Type B pancreatic cell (in vitro differentiated cells): ENCODE data around the gene NELFE. TPM values are rescaled to one million over a fixed set of nuclear protein-coding genes. Genes with fewer than 3 reads are reported as not detected.
A peak's percentile ranks its signal among the peaks of the same experiment; 100 is the strongest.

Source experiments
- DNase-seq: peaks from one replicate; pipeline ENCODE4 v3.0.0; 2021; ENCODE audit warnings: mixed read lengths; ENCODE audit not compliant: unreplicated experiment; ENCODE audit errors: extremely low spot score
- H3K27ac Mint-ChIP-seq: 2 replicates; pipeline ENCODE4 v1.8.0; 2021; ENCODE audit warnings: mild to moderate bottlenecking, mixed read lengths
- H3K27me3 Mint-ChIP-seq: 2 replicates; pipeline ENCODE4 v1.8.0; 2021; ENCODE audit warnings: mixed read lengths
- H3K36me3 Mint-ChIP-seq: 2 replicates; pipeline ENCODE4 v1.8.0; 2021; ENCODE audit warnings: mixed read lengths
- H3K4me1 Mint-ChIP-seq: one replicate; pipeline ENCODE4 v1.8.0; 2021; ENCODE audit warnings: mixed read lengths; ENCODE audit not compliant: unreplicated experiment
- H3K4me3 Mint-ChIP-seq: 2 replicates; pipeline ENCODE4 v1.8.0; 2021; ENCODE audit warnings: mild to moderate bottlenecking, mixed read lengths
- H3K9me3 Mint-ChIP-seq: 2 replicates; pipeline ENCODE4 v1.8.0; 2021; ENCODE audit warnings: mixed read lengths
- total RNA-seq: library from RNA; stranded (reverse); gene quantifications from 2 replicates; pipeline ENCODE4 v1.2.1, GENCODE V29; 2021; ENCODE audit warnings: low replicate concordance
- TF ChIP-seq, protein P1 (sequence below): fragments of 200-600 bp; sonication (generic); conservative IDR thresholded peaks from 2 replicates; pipeline ENCODE4 v1.5.0; 2021; ENCODE audit warnings: antibody characterized with exemption, mild to moderate bottlenecking

Gene NELFE
- total RNA-seq, 1 donor from 2014 or later = 73.0 TPM

DNA sequence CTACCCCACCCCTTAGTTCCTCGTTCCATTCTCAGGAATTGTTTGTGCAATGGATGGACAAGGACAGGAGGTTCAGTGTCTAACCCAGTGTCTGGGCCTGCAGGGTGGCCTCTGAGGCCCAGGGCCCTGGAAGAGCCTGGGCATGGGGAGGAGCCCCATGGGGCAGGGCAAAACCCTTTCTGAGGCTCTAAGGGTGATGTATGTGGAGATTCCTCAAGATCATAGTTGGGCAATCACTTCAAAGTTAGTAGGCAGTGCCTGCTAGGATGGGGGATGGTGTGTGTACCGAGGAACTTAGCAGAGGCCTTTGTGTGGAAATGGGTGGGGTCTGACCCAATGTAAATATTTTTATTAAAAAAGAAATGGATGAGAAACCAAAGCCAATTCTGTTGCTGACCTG lies 38.0 kb downstream of the NELFE start:
- Mint-ChIP-seq H3K27ac (peak overlapping the region; percentile 50), H3K4me1 (peaks cover 4% of the 10 kb centered on the region), H3K36me3 (no peaks in the 10 kb centered on the region), H3K27me3 (no peaks in the 10 kb centered on the region), H3K9me3 (peaks cover 3% of the 10 kb centered on the region), H3K4me3 (no peak overlapping the region)
- TF ChIP-seq, protein P1, sequence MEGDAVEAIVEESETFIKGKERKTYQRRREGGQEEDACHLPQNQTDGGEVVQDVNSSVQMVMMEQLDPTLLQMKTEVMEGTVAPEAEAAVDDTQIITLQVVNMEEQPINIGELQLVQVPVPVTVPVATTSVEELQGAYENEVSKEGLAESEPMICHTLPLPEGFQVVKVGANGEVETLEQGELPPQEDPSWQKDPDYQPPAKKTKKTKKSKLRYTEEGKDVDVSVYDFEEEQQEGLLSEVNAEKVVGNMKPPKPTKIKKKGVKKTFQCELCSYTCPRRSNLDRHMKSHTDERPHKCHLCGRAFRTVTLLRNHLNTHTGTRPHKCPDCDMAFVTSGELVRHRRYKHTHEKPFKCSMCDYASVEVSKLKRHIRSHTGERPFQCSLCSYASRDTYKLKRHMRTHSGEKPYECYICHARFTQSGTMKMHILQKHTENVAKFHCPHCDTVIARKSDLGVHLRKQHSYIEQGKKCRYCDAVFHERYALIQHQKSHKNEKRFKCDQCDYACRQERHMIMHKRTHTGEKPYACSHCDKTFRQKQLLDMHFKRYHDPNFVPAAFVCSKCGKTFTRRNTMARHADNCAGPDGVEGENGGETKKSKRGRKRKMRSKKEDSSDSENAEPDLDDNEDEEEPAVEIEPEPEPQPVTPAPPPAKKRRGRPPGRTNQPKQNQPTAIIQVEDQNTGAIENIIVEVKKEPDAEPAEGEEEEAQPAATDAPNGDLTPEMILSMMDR = no peak
- no peak for DNase-seq

DNA sequence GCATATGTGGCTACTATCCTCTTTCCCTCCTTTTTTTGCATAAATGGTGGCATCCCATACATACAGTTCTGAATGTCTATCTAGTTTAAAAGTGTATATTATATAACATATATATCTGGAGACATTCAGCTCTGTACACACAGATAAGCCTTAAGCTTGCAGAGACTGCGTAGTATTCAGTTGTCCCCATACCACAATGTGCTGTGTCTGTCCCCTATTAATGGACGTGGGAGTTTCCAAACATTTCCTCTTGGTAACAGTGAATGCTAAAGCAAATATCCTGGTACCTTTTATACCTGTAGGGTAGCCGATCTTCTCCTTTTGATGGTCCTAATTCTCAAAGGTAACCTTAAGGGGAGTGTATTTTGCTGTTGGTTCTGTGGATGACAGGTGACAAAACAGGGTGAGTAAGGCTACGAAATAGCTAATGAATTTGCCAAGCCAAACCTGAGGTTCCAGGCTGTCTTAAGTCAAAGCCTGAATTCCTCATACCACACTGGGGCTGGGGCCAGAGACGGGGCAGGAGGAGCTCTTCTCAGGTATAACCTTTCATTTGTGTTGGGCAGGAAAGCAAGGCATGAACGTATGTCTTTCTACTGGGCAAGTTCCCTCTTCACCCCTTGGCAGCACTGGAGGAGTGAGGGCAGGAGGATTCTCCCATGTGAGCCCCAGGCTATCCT lies 39.0 kb downstream of the NELFE start:
- Mint-ChIP-seq H3K27ac (peak overlapping the region; percentile 91), H3K4me3 (peak overlapping the region; percentile 40), H3K27me3 (no peaks in the 10 kb centered on the region), H3K9me3 (peaks cover 10% of the 10 kb centered on the region), H3K4me1 (peaks cover 4% of the 10 kb centered on the region), H3K36me3 (no peaks in the 10 kb centered on the region)
- DNase-seq = no peak
- TF ChIP-seq, protein P1 = no peak

DNA sequence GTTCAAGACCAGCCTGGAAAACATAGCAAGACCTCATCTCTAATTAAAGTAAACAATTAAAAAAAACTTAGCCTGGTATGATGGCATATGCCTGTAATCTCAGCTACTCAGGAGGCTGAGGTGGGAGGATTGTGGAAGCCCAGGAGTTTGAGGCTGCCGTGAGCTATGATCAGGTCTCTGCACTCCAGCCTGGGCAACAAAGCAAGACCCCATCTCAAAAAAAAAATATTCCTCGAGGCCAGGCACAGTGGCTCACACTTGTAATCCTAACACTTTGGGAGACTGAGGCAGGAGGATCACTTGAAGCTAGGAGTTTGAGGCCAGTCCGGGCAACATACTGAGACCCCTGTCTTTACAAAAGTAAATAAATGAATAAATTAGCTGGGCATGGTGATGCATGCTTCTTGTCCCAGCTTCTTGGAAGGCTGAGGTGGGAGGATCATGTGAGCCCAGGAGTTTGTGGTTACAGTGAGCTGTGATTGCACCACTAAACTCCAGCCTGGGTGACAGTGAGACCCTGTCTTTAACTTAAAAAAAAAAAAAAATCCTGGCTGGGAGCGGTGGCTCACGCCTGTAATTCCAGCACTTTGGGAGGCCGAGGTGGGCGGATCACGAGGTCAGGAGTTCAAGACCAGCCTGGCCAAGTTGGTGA lies 40.6 kb downstream of the NELFE start:
- no peaks in the 10 kb centered on the region for H3K27me3 Mint-ChIP-seq
- no peak overlapping the region for H3K27ac Mint-ChIP-seq
- DNase-seq = no peak
- peaks cover 4% of the 10 kb centered on the region for H3K4me1 Mint-ChIP-seq
- H3K9me3 Mint-ChIP-seq = peaks cover 10% of the 10 kb centered on the region
- TF ChIP-seq, protein P1 = no peak
- no peak overlapping the region for H3K4me3 Mint-ChIP-seq
- no peaks in the 10 kb centered on the region for H3K36me3 Mint-ChIP-seq

DNA sequence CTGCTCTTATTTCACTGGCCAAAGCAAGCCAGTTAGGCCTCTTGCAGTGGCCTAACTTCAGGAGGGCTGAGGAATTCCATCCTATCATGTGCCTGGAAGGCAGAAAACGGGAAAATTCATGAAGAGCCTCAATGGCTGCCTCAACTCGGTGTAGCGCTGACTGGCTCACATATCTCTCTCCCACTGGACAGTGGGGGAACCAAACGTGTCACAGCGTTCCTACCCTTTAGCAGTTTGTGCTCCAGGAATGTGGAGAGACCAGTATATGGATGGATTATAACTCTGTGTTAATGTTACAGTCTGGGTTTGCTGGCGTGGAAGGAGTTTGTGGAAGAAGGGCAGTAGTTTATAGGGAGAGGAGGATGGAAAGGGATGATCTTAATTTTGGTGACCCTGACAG lies 43.0 kb downstream of the NELFE start:
- TF ChIP-seq, protein P1 = no peak
- DNase-seq = no peak
- peaks cover 10% of the 10 kb centered on the region for H3K9me3 Mint-ChIP-seq
- peak overlapping the region; percentile 71 for H3K27ac Mint-ChIP-seq
- peak overlapping the region; percentile 21 for H3K4me3 Mint-ChIP-seq
- H3K4me1 Mint-ChIP-seq = peaks cover 4% of the 10 kb centered on the region
- H3K36me3 Mint-ChIP-seq = no peaks in the 10 kb centered on the region
- H3K27me3 Mint-ChIP-seq = no peaks in the 10 kb centered on the region

DNA sequence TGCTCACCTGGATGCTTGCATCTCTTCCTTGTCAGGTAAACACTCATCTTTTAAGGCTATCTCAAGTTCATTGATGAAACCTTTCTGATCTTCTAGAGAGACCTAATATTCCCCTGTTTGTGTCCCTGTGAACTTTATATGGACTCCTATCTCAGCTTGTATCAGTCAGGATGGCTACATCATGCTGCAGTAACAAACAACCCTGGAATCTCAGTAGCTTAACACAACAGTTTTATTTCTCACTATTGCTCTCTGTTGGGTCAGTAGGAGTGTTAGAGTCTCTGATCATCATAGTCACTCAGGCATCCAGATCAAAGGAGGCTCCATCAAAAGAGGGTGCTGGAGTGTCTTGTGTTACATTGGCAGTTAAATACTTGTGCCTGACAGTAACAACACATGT lies 43.4 kb downstream of the NELFE start:
- H3K27me3 Mint-ChIP-seq = no peaks in the 10 kb centered on the region
- peak overlapping the region; percentile 21 for H3K4me3 Mint-ChIP-seq
- H3K4me1 Mint-ChIP-seq = peaks cover 4% of the 10 kb centered on the region
- DNase-seq = no peak
- H3K36me3 Mint-ChIP-seq = no peaks in the 10 kb centered on the region
- H3K27ac Mint-ChIP-seq = peak overlapping the region; percentile 71
- TF ChIP-seq, protein P1 = no peak
- H3K9me3 Mint-ChIP-seq = peaks cover 10% of the 10 kb centered on the region
